Dermis microvascular lymphatic vessel endothelial cell (primary cell): ENCODE results near the gene ZSCAN32. TPM values are rescaled to one million over a fixed set of nuclear protein-coding genes. Genes with fewer than 3 reads are reported as not detected.
A peak's percentile ranks its signal among the peaks of the same experiment; 100 is the strongest.

Experiments used
- DNase-seq, 2 donors: peaks; one replicate each; pipeline versions ENCODE4 v3.0.0 to v3.0.0-alpha.2; 2010; ENCODE audit warnings: low read depth in 2 of 2
- total RNA-seq: library from RNA; depleted of rRNA; stranded (reverse); fragments of >200 nt; gene quantifications from 2 replicates; pipeline ENCODE4 v1.2.1, GENCODE V29; 2014

The ZSCAN32 gene
- total RNA-seq = 7.4 and 10.9 TPM in 2 replicates

- DNase-seq = peak; percentile 98 to 100
Observed at GRCh38 chr16:3400779-3401688, at the start of gene ZSCAN32, which contains the start of gene ZNF174. Gene ZSCAN32 (minus strand): TSS chr16:3401004. CDS start chr16:3397557, 3,447 bp downstream. Gene ZNF174 (plus strand): TSS chr16:3401215. CDS start chr16:3402005, 790 bp downstream.

GRCh38 chr16:3444032-3444388 lies 43.2 kb upstream of the ZSCAN32 start:
- DNase-seq = peak; percentile 87 to 92

GRCh38 chr16:3443108-3444031 lies 42.6 kb upstream of the ZSCAN32 start, which contains the start of the genes NAA60 and ZNF597:
Gene NAA60 (plus strand): TSS chr16:3443680. CDS start chr16:3476228, 32,548 bp downstream.
Gene ZNF597 (minus strand): TSS chr16:3443504. CDS start chr16:3443153, 351 bp downstream.
- DNase-seq = peak; percentile 91 to 95

GRCh38 chr16:3439637-3440036 lies 38.8 kb upstream of the ZSCAN32 start:
- no peak for DNase-seq

- DNase-seq = no peak
Observed at GRCh38 chr16:3434373-3434772, 33.6 kb upstream of the ZSCAN32 start.

GRCh38 chr16:3431779-3432219 lies 31.0 kb upstream of the ZSCAN32 start:
- DNase-seq = peak in 1 of 2 donors; percentile 4

- no peak for DNase-seq
Observed at GRCh38 chr16:3413730-3414379, 13.1 kb upstream of the ZSCAN32 start.

- DNase-seq = no peak
Observed at GRCh38 chr16:3408561-3409197, 7.9 kb upstream of the ZSCAN32 start.

GRCh38 chr16:3401719-3402397 lies 1.1 kb upstream of the ZSCAN32 start:
- no peak for DNase-seq

GRCh38 chr16:3400446-3400778 lies 392 bp downstream of the ZSCAN32 start:
- DNase-seq = no peak

- no peak for DNase-seq
Observed at GRCh38 chr16:3389663-3390338, 11.0 kb downstream of the ZSCAN32 start.

GRCh38 chr16:3388325-3388724 lies 12.5 kb downstream of the ZSCAN32 start:
- no peak for DNase-seq

- no peak for DNase-seq
Observed at GRCh38 chr16:3383045-3383448, 17.8 kb downstream of the ZSCAN32 start.

GRCh38 chr16:3377917-3378316 lies 22.9 kb downstream of the ZSCAN32 start:
- no peak for DNase-seq

GRCh38 chr16:3375680-3376079 lies 25.1 kb downstream of the ZSCAN32 start:
- DNase-seq = no peak

- DNase-seq = no peak
Observed at GRCh38 chr16:3369073-3369472, 31.7 kb downstream of the ZSCAN32 start.

GRCh38 chr16:3364774-3365427 lies 35.9 kb downstream of the ZSCAN32 start:
- peak; percentile 86 to 89 for DNase-seq

GRCh38 chr16:3363793-3364192 lies 37.0 kb downstream of the ZSCAN32 start:
- peak in 1 of 2 donors; percentile 12 for DNase-seq

- no peak for DNase-seq
Observed at GRCh38 chr16:3362931-3363330, 37.9 kb downstream of the ZSCAN32 start.
